Measurements from ENCODE around the gene BACH1. TPM values are rescaled to one million over a fixed set of nuclear protein-coding genes. Genes with fewer than 3 reads are reported as not detected.

Gene BACH1
- polyA plus RNA-seq, 4 donors: 41.7 to 51.8 (median 48.5) TPM

DNA sequence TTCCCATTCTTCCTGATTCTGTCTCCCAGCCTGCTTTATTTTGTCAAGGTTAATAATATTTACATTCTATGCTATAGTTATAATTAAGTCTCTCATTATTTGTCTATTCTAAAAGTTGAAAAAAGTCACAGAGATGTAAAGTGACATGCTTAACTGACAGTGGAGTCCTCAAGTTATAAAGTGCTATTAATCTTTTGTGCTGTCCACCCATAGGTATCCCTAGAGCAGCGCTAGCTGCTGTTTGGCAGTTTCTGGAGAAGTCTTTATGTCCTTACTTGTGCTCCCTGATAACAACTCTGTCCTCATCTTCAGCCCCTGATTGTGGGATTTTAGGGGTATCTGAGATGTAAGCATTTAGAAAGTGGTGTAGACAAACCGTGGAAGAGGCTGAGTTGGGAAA is 13.1 kb downstream of the BACH1 start:
- DNase-seq (ENCODE audit: low read depth in 4 of 4, low spot score in 3 of 4): no peak

DNA sequence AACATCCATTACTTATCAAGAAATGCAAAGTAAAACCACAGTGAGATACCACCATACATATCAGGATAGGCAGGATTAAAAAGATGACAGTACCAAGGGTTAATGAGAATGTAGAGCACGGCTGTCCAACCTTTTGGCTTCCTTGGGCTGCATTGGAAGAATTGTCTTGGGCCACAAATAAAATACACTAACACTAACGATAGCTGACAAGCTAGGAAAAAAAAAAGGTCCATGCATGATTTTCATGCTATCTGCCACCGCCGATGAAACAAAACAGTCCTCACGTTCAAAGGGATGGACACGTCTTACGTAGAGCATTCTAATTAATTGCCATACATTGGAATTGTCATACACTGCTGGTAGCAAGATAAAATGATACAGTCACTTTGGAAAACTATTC is 14.3 kb downstream of the BACH1 start:
- DNase-seq (ENCODE audit: low read depth in 4 of 4, low spot score in 3 of 4): no peak

- no peak for DNase-seq (ENCODE audit: low read depth in 4 of 4, low spot score in 3 of 4)
Observed at GRCh38 chr21:29313662-29314408, 15.1 kb downstream of the BACH1 start.

DNA sequence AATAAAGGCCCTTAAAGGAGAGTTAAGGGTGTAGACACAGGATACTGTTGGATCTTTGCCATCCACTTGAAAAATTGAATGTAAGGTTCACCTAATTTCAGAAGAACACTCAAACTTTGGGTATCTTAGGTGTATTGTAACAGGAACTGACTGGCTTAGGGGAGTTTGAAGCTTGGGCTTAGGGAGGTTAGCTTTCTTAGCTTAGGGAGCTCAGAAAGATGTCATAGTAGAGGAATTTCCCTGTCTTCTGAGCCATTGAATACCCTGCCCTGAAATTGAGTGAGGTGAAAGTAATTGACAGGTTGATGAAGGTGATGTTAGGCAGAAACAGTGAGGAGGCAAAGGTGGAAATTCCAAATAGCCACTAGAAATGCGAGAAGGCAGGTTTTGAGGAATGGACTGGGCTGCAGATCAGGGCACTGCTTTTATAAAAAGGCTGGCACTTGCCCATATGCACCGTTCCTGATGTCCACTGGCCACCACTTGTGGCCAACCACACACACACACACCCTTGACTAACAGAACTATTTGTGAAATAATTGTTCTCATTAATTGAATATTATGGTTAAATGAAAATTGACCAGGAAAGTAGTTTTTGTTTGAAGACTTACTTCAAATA is 16.5 kb downstream of the BACH1 start:
- DNase-seq (ENCODE audit: low read depth in 4 of 4, low spot score in 3 of 4): no peak

DNA sequence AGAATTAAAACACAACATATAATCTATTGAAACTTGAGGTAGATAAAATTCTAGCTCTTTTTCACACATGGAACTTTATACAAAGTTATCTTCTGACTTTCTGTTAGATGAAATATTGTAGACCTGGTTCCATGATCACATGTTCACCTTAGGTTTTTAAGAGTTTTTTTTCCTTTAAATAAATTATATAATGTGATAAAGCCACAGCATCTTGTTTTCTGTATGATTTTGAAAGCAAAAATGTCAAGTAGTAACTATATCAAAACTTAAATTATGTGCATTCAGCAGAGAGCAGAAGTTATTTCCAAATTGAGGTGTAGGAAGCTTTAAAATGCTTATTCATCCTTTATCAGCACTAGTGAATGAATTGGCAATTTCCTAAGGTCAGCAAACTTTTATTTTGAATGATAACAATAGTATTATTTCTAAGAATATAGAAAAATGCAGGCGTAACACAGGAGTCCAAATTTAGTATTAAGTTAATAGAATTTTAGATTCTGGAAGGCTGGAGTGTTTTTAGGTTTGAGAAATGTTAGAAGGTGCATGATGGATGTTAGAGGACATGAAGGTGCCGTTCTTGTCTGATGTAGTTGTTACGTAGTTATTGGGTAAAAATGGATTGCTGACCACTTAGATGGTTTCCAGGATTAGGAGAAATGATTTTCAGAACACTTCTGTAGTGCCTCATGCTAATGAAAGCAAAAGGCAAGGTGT is 17.5 kb downstream of the BACH1 start:
- no peak for DNase-seq (ENCODE audit: low read depth in 4 of 4, low spot score in 3 of 4)

DNA sequence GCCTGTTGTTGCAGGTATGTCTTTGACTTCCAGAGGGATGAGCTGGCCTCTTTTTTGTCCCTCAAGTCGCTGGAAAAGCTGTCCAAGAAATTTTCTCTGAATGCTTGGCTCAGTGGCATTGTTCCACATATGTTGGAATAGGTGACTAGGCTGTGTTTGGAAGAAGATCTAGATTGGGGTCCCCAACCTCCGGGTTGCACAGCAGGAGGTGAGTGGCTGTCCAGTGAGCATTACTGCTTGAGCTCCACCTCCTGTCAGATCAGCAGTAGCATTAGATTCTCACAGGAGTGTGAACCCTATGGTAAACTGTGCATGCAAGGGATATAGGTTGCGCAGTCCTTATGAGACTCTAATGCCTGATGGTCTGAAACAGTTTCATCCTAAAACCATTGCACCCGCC is 18.1 kb downstream of the BACH1 start:
- no peak for DNase-seq (ENCODE audit: low read depth in 4 of 4, low spot score in 3 of 4)

GRCh38 chr21:29318354-29318753 is 19.6 kb downstream of the BACH1 start:
- DNase-seq (ENCODE audit: low read depth in 4 of 4, low spot score in 3 of 4): no peak

GRCh38 chr21:29320031-29320430 is 21.3 kb downstream of the BACH1 start:
- no peak for DNase-seq (ENCODE audit: low read depth in 4 of 4, low spot score in 3 of 4)

DNA sequence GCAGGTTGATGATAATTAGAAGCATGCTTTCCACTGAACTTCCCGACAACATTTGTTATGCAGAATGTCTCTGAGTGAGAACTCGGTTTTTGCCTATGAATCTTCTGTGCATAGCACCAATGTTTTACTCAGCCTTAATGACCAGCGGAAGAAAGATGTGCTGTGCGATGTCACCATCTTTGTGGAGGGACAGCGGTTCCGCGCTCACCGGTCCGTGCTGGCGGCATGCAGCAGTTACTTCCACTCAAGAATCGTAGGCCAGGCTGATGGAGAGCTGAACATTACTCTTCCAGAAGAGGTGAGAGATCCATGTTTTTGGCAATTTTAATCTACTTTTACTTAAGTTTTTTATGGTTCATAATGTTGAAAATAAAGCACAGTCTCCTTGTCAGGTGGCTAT is 22.5 kb downstream of the BACH1 start:
- DNase-seq (ENCODE audit: low read depth in 4 of 4, low spot score in 3 of 4): no peak

GRCh38 chr21:29321932-29322928 is 23.5 kb downstream of the BACH1 start:
- DNase-seq (ENCODE audit: low read depth in 4 of 4, low spot score in 3 of 4): no peak

GRCh38 chr21:29323189-29323588 is 24.5 kb downstream of the BACH1 start:
- no peak for DNase-seq (ENCODE audit: low read depth in 4 of 4, low spot score in 3 of 4)

- no peak for DNase-seq (ENCODE audit: low read depth in 4 of 4, low spot score in 3 of 4)
Observed at GRCh38 chr21:29326914-29327554, 28.3 kb downstream of the BACH1 start.

GRCh38 chr21:29329406-29329805 is 30.7 kb downstream of the BACH1 start:
- no peak for DNase-seq (ENCODE audit: low read depth in 4 of 4, low spot score in 3 of 4)

GRCh38 chr21:29330797-29331196 is 32.1 kb downstream of the BACH1 start:
- DNase-seq (ENCODE audit: low read depth in 4 of 4, low spot score in 3 of 4): no peak

DNA sequence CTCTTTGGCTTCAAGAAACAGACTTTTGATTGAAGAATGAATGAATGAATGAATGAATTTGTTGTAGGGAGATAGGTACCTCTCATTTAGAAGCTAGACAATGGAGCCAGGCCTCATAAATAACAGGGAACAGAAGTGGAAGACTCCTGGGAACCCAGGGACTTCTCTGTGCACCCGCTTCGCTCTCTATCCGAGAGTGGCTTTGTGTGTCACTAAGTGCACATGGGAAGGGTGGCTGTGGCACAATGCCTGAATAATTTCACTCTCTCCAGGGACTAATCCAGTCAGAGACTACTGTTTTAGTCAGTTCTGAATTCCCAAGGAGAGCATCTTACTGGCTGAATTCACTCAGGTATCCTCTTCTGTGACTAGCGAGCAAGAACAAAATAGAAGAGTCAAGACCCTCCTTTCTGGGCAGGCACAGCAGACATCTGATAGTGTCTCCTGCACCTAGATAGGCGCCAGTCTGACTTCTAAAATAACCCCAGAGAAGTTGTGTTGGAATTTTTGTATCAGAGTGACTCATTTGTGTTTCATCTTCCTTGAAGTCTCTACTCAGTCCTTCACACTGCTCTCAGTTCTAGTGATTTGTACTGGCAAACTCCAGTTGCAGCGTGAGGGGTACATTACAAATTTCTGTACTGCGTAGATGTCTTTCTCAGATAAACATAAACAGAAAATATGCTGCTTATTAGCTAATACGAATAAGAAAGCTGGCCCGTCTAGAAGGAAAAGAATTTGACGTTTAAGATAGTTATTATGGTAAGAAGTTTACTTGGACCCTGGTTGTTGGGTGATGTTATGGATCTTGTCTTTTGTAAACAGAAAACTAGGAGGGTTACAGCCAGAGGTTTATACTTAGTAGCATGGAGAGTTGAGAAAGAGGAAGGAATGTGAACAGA is 34.0 kb downstream of the BACH1 start:
- no peak for DNase-seq (ENCODE audit: low read depth in 4 of 4, low spot score in 3 of 4)

DNA sequence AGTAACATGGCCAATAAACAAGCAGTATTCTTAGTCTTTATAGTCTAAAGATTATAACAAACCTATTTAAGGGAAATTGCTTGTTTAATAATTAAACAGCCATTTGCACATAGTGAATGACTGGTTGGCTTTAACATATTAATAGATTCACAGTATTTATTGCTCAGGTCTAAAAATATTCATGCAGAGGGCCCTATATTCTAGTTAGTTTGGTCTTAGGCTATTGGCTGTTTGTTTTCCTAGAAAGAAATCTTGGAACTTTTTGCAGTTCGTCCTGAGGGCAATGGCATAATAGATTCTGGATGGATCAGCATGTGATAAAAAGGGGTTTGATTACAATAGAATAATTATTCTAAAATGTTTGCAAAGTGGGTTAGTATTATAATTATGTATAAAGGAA is 34.7 kb downstream of the BACH1 start:
- no peak for DNase-seq (ENCODE audit: low read depth in 4 of 4, low spot score in 3 of 4)

DNA sequence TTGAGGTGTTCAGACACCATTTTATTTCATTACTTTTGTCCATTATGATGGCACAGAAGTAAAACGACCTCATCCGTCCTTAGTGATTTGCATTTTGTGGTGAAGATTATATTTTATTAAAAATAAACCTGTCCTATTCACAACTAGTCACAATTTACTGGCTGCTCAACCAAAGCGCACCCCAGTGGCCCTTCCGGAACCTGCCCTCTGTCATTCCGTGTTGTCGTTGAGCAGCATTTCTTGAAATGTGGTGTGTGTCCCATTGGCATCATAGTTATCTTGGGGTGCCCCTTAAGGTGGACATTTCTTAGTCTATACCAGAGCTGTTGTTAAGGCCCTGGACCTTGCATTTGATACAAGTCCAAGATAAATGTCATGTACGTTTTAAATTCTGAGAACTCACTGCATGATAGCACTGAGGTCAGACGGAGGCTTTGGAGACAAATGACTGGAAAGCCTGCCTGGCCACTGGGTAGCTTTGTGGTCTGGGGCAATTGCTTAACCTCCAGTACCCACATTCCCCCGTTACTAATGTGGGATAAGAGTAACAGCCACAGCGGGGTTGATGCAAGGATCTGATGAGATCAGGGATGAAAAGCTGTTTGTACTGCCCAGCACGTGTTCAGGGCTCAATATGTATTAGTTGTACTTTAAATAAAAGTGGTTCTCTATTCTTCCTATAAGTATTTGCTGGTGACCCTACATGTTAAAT is 36.2 kb downstream of the BACH1 start:
- no peak for DNase-seq (ENCODE audit: low read depth in 4 of 4, low spot score in 3 of 4)

DNA sequence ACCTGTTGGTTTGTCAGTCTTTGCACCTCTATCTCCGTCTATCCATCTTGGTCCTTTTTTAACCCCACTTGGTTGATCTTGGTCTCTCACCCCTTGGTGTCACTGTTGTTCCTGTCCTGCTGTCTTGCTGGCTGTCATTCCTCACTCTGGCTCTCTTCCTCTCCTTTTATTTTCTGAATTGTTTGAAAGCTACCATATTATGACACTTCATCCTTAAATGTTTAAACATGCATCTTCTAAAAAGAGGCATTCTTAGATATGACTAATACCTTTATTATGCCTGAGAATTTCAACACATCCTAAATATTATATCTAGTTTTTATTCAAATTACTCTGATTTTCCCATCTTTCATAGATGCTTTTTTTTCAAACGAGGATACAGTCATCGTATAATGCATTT is 37.0 kb downstream of the BACH1 start:
- DNase-seq (ENCODE audit: low read depth in 4 of 4, low spot score in 3 of 4): no peak

GRCh38 chr21:29338256-29338655 is 39.5 kb downstream of the BACH1 start:
- DNase-seq (ENCODE audit: low read depth in 4 of 4, low spot score in 3 of 4): no peak
